ENCODE measurements around the gene ZNF765.

DNA sequence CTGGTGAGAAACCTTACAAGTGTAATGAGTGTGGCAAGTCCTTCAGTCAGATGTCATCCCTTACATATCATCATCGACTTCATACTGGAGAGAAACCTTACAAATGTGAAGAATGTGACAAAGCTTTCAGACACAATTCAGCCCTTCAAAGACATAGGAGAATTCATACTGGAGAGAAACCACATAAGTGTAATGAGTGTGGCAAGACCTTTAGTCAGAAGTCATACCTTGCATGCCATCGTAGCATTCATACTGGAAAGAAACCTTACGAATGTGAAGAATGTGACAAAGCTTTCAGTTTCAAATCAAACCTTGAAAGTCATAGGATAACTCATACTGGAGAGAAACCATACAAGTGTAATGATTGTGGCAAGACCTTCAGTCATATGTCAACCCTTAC, 13.6 kb upstream of the ZNF765 start:
- no peak for TF ChIP-seq EZH2 (IDR thresholded peaks at IDR 0.05; ENCODE audit: insufficient read depth, poor library complexity, severe bottlenecking)
- TF ChIP-seq EZH2phosphoT487 (IDR thresholded peaks at IDR 0.05; ENCODE audit: insufficient read depth, low read depth): no peak

Measured in GM23248 (cell line).